PC-9 (cell line): Measurements from ENCODE around the gene TP53BP2. TPM values are rescaled to one million over a fixed set of nuclear protein-coding genes. Genes with fewer than 3 reads are reported as not detected.

Experiments
- BruUV-seq: library from RNA; stranded (reverse); fragments of 400-500 nt; replicated peaks from 2 replicates; lab custom pipeline; 2021; lab: Mats Ljungman, UMichigan
- CTCF ChIA-PET: fragments of 300-600 bp; sonication (Branson Sonifier 250); formaldehyde crosslinking; loops from one replicate; lab custom pipeline; 2022; ENCODE audit warnings: antibody characterized with exemption; lab: Charles Lee
- POLR2A ChIA-PET: fragments of 300-600 bp; sonication (Branson Sonifier 250); formaldehyde crosslinking; loops from one replicate; lab custom pipeline; 2022; ENCODE audit warnings: antibody characterized with exemption; ENCODE audit not compliant: unreplicated experiment; lab: Charles Lee
- DNase-seq, 2 experiments: peaks; one replicate each; pipeline versions ENCODE4 v3.0.0 to v3.0.0-alpha.2; 2015 to 2022; ENCODE audit warnings: mixed read lengths in 1 of 2
- H2AFZ ChIP-seq: fragments of 200-600 bp; sonication (generic); 2 replicates; pipeline ENCODE4 v1.8.1; 2017; ENCODE audit warnings: antibody characterized with exemption
- H3F3A ChIP-seq: fragments of 200-600 bp; sonication (generic); 2 replicates; pipeline ENCODE4 v1.8.1; 2017; ENCODE audit warnings: antibody characterized with exemption, mild to moderate bottlenecking, low read depth; ENCODE audit not compliant: insufficient read depth
- H3K27ac ChIP-seq: fragments of 200-600 bp; sonication (generic); 2 replicates; pipeline ENCODE4 v1.6.1; 2016; ENCODE audit warnings: mixed run types
- H3K27me3 ChIP-seq: fragments of 200-600 bp; sonication (generic); 2 replicates; pipeline ENCODE4 v1.6.1; 2016; ENCODE audit warnings: low read depth, mixed run types; ENCODE audit not compliant: insufficient read depth
- H3K36me3 ChIP-seq: fragments of 200-600 bp; sonication (generic); 2 replicates; pipeline ENCODE4 v1.6.1; 2016; ENCODE audit warnings: low read depth, mixed run types
- H3K4me1 ChIP-seq: fragments of 200-600 bp; sonication (generic); replicated peaks from 2 replicates; pipeline ENCODE4 v1.6.1; 2016; ENCODE audit warnings: mixed run types; ENCODE audit not compliant: insufficient read depth
- H3K4me2 ChIP-seq: fragments of 200-600 bp; sonication (generic); 2 replicates; pipeline ENCODE4 v1.6.1; 2017; ENCODE audit warnings: mixed run types
- H3K4me3 ChIP-seq: fragments of 200-600 bp; sonication (generic); 2 replicates; pipeline ENCODE4 v1.6.1; 2016; ENCODE audit warnings: mixed run types
- H3K79me2 ChIP-seq: fragments of 200-600 bp; sonication (generic); 2 replicates; pipeline ENCODE4 v1.6.1; 2017; ENCODE audit warnings: low read depth, mixed run types
- H3K9me2 ChIP-seq: fragments of 200-600 bp; sonication (generic); 2 replicates; pipeline ENCODE4 v1.8.1; 2017; ENCODE audit warnings: mild to moderate bottlenecking; ENCODE audit not compliant: insufficient read depth
- H3K9me3 ChIP-seq: fragments of 200-600 bp; sonication (generic); 2 replicates; pipeline ENCODE4 v1.8.1; 2016; ENCODE audit warnings: low read depth; ENCODE audit not compliant: insufficient read depth
- H4K20me1 ChIP-seq: fragments of 200-600 bp; sonication (generic); 2 replicates; pipeline ENCODE4 v1.8.1; 2017; ENCODE audit not compliant: insufficient read depth
- EZH2 ChIP-seq: fragments of 200-600 bp; sonication (generic); IDR thresholded peaks from 2 replicates; pipeline ENCODE4 v1.8.0; 2017; ENCODE audit warnings: antibody characterized with exemption, low read depth
- intact Hi-C: fragments of 100-400 bp; cut with micrococcal nuclease; formaldehyde crosslinking; loops from one replicate; pipeline ENCODE4 v1.10.0; 2022; ENCODE audit not compliant: unreplicated experiment
- total RNA-seq: library from RNA; stranded (reverse); gene quantifications from 2 replicates; pipeline ENCODE4 v1.2.3, GENCODE V29; 2021
- TF ChIP-seq, protein P1 (sequence below): fragments of 200-600 bp; sonication (generic); conservative IDR thresholded peaks from 2 replicates; pipeline ENCODE4 v1.6.1; 2017; ENCODE audit warnings: mixed run types, antibody characterized with exemption, mild to moderate bottlenecking, moderate library complexity

TP53BP2 gene
- total RNA-seq, 1 experiment from 2014 or later, result 63.1 TPM

GRCh38 chr1:223747838-223748335 lies 97.9 kb downstream of the TP53BP2 start:
- Histone ChIP-seq H3K79me2 (peaks cover 24% of the 10 kb centered on the region), H3K4me3 (no peak overlapping the region), H3F3A (peaks cover 59% of the 10 kb centered on the region), H4K20me1 (peaks cover 2% of the 10 kb centered on the region; the same call in 1 of the 2 replicates), H3K9me2 (no peaks in the 10 kb centered on the region), H3K4me2 (no peak overlapping the region), H3K9me3 (no peaks in the 10 kb centered on the region), H3K27ac (no peak overlapping the region), H3K4me1 (no peaks in the 10 kb centered on the region), H3K36me3 (peaks cover 65% of the 10 kb centered on the region), H2AFZ (no peak overlapping the region), H3K27me3 (no peaks in the 10 kb centered on the region)
- no peak for DNase-seq
- no TSS peak for BruUV-seq
- no peak for TF ChIP-seq EZH2
- TF ChIP-seq, protein P1, sequence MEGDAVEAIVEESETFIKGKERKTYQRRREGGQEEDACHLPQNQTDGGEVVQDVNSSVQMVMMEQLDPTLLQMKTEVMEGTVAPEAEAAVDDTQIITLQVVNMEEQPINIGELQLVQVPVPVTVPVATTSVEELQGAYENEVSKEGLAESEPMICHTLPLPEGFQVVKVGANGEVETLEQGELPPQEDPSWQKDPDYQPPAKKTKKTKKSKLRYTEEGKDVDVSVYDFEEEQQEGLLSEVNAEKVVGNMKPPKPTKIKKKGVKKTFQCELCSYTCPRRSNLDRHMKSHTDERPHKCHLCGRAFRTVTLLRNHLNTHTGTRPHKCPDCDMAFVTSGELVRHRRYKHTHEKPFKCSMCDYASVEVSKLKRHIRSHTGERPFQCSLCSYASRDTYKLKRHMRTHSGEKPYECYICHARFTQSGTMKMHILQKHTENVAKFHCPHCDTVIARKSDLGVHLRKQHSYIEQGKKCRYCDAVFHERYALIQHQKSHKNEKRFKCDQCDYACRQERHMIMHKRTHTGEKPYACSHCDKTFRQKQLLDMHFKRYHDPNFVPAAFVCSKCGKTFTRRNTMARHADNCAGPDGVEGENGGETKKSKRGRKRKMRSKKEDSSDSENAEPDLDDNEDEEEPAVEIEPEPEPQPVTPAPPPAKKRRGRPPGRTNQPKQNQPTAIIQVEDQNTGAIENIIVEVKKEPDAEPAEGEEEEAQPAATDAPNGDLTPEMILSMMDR, result no peak
- ChIA-PET POLR2A (interaction anchor here (0.5 kb wide), 1 partner anchor 30 kb away, joined by 3 read pairs; no protein-coding TSS in a partner anchor), CTCF (interaction anchor here (0.6 to 0.7 kb wide), 2 partner anchors 40 to 49 kb away, joined by 3 to 4 read pairs; no protein-coding TSS in a partner anchor)
- intact Hi-C loops, result loop anchor here (2.0 kb wide), 1 partner anchor 49 kb away; no protein-coding TSS in a partner anchor

- H3K36me3 ChIP-seq, result peaks cover 51% of the 10 kb centered on the region
- no peaks in the 10 kb centered on the region for H3K9me2 ChIP-seq
- POLR2A ChIA-PET, result no interaction called here
- peaks cover 55% of the 10 kb centered on the region for H3F3A ChIP-seq
- H2AFZ ChIP-seq, result no peak overlapping the region
- H3K79me2 ChIP-seq, result peaks cover 41% of the 10 kb centered on the region
- CTCF ChIA-PET, result no interaction called here
- BruUV-seq, result TSS peak; percentile 3
- TF ChIP-seq EZH2, result no peak
- TF ChIP-seq, protein P1, result no peak
- H3K27ac ChIP-seq, result no peak overlapping the region
- H3K4me2 ChIP-seq, result no peak overlapping the region
- peaks cover 4% of the 10 kb centered on the region for H3K4me1 ChIP-seq
- DNase-seq, result no peak
- H4K20me1 ChIP-seq, result peaks cover 8% of the 10 kb centered on the region
- no peaks in the 10 kb centered on the region for H3K9me3 ChIP-seq
- intact Hi-C loops, result no loop called here
- H3K27me3 ChIP-seq, result no peaks in the 10 kb centered on the region
- H3K4me3 ChIP-seq, result no peak overlapping the region
These were observed 100.0 kb downstream of the TP53BP2 start for GRCh38 chr1:223745731-223746130.

- Histone ChIP-seq H3F3A (peaks cover 76% of the 10 kb centered on the region), H3K27ac (no peak overlapping the region), H3K27me3 (no peaks in the 10 kb centered on the region), H3K4me3 (no peak overlapping the region), H2AFZ (no peak overlapping the region), H3K9me3 (no peaks in the 10 kb centered on the region), H3K36me3 (peaks cover 61% of the 10 kb centered on the region), H3K79me2 (peaks cover 63% of the 10 kb centered on the region), H3K9me2 (no peaks in the 10 kb centered on the region), H3K4me1 (peaks cover 31% of the 10 kb centered on the region), H4K20me1 (peaks cover 11% of the 10 kb centered on the region), H3K4me2 (no peak overlapping the region)
- TF ChIP-seq, protein P1, result no peak
- TF ChIP-seq EZH2, result no peak
- ChIA-PET CTCF (interaction anchor here (0.7 kb wide), 1 partner anchor 14 kb away, joined by 4 read pairs; no protein-coding TSS in a partner anchor), POLR2A (interaction anchor here (0.6 kb wide), 1 partner anchor 47 kb away, joined by 3 read pairs; no protein-coding TSS in a partner anchor)
- intact Hi-C loops, result no loop called here
- no peak for DNase-seq
- BruUV-seq, result no TSS peak
These were observed 102.8 kb downstream of the TP53BP2 start for GRCh38 chr1:223742856-223743517.
